Mesenteric fat pad (tissue), 1 donor: ENCODE results near the gene GRN. TPM values are rescaled to one million over a fixed set of nuclear protein-coding genes. Genes with fewer than 3 reads are reported as not detected.
A peak's percentile ranks its signal among the peaks of the same experiment; 100 is the strongest.

Source experiments
- DNase-seq: peaks from one replicate; pipeline ENCODE4 v3.0.0-alpha.2; 2020; ENCODE audit warnings: low spot score
- long read RNA-seq: library from polyadenylated mRNA; unstranded; transcript quantifications from one replicate; pipeline ENCODE4 v2.0.0, GENCODE V29; 2020
- total RNA-seq: library from RNA; stranded (reverse); fragmentation: NEBNext Ultra II Directional; extraction: Animal tissue kit (Norgen Biotek cat#: 25700); gene quantifications from one replicate; pipeline ENCODE4 v1.2.1, GENCODE V29; 2021
- donor health status: DM: yes; HTN: yes; CAD: no.

GRN gene
- total RNA-seq: 278 TPM
- long read RNA-seq, transcript GRN-201 (13 exons, 2,342 nt): major isoform, 519 of 921 reads
- long read RNA-seq, partial matches to known transcripts: 375 of 921 reads
- long read RNA-seq, other reads (novel, unspliced or antisense): 27 of 921 reads

DNA sequence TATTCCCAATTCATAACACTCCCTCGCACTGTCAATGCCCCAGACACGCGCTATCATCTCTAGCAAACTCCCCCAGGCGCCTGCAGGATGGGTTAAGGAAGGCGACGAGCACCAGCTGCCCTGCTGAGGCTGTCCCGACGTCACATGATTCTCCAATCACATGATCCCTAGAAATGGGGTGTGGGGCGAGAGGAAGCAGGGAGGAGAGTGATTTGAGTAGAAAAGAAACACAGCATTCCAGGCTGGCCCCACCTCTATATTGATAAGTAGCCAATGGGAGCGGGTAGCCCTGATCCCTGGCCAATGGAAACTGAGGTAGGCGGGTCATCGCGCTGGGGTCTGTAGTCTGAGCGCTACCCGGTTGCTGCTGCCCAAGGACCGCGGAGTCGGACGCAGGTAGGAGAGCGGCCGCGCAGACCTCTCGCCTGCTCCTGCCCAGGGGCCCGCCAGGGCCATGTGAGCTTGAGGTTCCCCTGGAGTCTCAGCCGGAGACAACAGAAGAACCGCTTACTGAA is at the start of gene GRN:
Gene GRN, plus strand, starts transcription at position 364 of the 515 bp plus-strand sequence. CDS start 3,863 bp downstream, outside the sequence.
- DNase-seq: peak; percentile 95

- DNase-seq: no peak
Observed at GRCh38 chr17:44297975-44298374, 47.1 kb upstream of the GRN start.

DNA sequence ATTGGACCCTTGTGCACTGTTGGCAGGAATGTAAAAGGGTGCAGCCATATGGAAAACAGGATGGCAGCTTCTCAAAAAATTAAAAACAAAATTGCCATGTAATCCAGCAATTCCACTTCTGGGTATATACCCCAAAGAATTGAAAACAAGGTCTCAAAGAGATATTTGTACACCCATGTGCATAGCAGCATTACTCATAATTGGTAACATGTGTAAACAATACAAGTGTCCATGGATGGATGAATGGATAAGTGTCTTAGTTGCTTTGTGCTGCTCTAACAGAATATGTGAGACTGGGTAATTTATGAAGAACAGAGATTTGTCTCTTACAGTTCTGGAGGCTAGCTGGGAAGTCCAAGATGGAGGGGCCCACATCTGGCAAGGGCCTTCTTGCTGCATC is 40.5 kb upstream of the GRN start:
- DNase-seq: no peak

DNA sequence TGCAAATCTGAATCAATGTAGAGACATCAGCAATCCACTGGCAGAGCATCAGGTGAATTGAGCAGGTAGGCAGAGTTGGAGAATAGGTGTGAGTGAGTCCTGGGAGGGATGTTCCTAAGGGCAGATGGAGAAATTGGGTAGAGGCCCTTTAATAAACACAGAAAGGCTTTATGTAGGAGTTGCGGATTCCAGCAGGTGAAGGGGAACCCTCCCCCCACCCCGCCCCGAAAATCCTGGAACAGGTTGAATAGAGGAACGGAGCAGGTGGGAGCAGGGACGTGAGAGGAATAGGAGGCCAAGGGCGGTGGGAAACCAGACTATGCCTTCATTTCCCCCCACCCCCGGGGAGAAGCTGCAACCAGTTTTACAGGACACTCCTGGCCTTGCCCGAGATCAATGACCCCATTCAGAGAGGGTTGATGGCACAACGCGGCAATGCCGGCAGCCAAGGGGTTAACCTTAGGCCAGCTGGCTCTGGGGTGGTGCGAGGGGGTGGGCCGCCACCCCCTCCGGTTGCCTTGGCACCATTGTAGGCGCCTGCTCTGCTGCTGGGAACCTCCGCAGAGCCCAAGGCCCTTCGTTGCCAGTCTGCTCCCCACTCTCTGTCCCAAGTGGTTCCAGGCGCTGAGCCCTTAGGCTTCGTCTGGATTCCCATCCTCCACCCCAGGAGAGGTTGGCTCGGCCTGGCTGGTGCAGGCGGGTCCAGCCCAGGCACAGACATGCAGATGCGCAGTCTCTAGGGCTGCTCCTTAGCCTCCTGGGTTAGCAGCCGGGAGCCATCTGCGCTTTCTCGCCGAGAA is 37.5 kb upstream of the GRN start:
- no peak for DNase-seq

DNA sequence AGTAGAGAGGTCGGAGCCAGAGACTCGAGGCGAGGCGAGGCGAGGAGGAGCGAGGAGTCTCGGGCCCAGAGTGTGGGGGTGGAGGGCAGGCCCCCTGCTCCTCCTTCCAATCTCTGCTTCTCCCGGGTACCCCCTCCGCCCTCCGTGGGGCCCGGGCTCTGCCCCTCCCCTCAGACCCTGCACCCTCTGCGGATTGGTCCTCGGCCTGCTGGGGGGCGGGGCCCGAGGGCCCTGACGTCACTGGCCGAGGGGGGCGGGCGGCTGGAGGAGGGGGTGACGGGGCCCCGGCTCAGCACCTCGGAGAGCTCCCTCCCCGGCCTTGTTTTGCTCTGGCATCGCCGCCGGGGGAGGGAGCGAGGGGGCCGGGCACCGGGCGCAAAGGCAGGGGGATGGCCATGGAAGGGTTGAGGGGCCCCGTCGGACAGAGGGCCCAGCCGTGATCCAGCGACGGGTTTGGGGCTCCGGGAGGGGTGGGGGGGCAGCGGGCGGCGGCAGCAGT is 36.7 kb upstream of the GRN start, which contains the start of gene RUNDC3A:
Gene RUNDC3A, plus strand, starts transcription at position 282 of the 499 bp plus-strand sequence. CDS start 232 bp downstream, outside the sequence.
- peak; percentile 93 for DNase-seq

GRCh38 chr17:44308865-44309264 is 36.2 kb upstream of the GRN start:
- no peak for DNase-seq

GRCh38 chr17:44309472-44309871 is 35.6 kb upstream of the GRN start:
- no peak for DNase-seq

GRCh38 chr17:44310188-44310587 is 34.9 kb upstream of the GRN start:
- no peak for DNase-seq

GRCh38 chr17:44310609-44311376 is 34.3 kb upstream of the GRN start:
- DNase-seq: no peak

DNA sequence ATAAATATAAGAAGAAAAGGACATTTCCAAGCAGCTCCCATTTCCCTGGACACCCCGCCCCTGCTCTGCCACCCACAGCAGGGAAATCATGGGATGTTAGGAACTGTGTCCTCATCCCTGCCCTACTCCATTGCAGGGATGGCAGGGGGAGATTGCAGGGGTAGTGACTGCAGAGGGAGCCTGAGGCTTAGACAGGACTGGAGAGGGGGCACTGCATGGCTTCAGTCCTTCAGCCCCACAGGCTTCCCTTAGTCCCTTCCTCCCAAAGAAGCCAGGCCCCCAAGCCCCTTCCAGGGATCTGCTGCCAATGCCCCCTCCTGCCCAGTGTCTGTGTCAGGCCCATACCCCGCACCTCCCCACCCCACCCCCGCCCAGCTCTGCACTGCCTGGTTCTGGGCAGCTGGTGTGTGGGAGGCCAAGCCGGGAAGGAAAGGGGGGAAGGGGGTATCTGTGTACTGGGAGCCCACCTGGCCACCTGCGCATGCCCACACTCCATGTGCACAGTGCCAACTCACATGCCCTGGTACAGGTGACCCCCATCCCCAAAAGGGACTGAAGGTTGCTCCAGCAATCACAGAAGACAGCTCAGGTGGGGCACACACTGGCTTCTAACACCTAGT is 33.4 kb upstream of the GRN start:
- DNase-seq: no peak

DNA sequence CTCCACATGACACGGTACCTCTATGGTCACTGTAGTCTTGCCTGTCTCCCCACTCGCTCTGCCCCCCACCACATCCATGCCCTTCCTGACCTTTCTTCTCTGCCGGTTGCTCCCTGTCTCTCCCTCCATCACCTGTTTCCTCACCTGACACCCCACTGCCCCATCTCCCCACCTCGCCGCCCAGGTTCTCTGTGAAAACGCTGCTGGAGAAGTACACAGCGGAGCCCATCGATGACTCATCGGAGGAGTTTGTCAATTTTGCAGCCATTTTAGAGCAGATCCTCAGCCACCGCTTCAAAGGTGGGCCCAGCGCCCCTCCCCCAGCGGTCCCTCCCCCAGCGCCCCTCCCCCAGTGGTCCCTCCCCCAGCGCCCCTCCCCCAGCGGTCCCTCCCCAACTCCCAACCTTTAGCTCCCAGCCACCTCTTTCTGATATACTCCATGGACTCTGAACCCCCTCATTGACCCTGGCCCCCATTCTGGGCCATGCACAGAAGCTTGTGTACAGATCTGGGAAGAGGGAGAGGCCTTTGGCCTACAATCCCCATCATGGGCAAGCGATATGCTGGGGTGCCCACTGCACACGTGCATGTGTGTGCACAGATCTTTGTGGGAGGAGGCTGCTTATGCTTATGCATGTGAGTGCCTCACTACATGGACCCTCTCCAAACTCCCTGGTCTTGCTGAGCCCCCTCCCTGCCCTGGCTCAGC is 32.6 kb upstream of the GRN start:
- no peak for DNase-seq

- DNase-seq: no peak
Observed at GRCh38 chr17:44314031-44314430, 31.1 kb upstream of the GRN start.

GRCh38 chr17:44314524-44314868 is 30.6 kb upstream of the GRN start:
- DNase-seq: no peak

DNA sequence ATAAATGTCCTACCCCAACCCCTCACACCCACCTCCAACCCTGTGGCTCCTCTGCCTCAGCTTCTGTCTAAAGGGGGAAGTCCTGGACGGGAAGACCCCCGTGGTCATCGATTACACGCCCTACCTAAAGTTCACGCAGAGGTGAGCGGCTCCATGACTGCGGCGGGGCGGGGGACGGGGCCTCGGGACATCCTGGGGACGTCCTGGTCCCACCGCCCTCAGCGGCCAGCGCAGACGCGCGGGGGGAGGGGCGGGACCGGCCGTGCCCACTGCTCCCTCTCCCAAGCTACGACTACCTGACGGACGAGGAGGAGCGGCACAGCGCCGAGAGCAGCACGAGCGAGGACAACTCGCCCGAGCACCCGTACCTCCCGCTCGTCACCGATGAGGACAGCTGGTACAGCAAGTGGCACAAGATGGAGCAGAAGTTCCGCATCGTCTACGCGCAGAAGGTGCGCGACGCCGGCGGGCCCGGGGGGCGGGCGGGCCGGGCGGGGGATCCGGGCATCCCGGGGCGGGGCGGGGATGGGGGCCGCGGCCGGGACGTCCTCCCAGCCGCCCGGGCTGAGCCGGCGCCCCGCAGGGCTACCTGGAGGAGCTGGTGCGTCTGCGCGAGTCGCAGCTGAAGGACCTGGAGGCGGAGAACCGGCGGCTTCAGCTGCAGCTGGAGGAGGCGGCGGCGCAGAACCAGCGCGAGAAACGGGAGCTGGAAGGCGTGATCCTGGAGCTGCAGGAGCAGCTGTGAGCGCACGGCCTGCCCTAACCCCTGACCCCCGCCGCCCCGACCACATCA is 30.0 kb upstream of the GRN start:
- no peak for DNase-seq

GRCh38 chr17:44315760-44316731 is 29.1 kb upstream of the GRN start:
- no peak for DNase-seq

DNA sequence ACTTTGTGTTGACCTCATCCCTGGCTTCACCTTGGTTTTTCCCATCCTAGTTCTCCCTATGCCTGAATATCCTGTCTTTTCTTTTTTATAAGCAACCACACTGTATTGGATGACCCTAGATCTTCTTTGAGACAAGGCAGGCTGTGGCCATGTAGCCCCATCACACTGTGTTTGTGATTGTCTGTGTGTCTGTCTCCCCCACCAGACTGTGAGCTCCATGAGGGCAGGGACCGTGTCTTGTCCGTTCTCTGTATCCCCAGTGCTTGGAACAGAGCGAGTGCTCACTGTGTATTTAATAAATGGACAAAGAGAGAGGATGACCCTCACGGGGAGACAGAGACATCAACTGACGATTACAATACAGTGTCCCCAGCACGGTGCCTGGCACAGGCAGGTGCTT is 27.6 kb upstream of the GRN start:
- no peak for DNase-seq

- no peak for DNase-seq
Observed at GRCh38 chr17:44318077-44318892, 26.8 kb upstream of the GRN start.

DNA sequence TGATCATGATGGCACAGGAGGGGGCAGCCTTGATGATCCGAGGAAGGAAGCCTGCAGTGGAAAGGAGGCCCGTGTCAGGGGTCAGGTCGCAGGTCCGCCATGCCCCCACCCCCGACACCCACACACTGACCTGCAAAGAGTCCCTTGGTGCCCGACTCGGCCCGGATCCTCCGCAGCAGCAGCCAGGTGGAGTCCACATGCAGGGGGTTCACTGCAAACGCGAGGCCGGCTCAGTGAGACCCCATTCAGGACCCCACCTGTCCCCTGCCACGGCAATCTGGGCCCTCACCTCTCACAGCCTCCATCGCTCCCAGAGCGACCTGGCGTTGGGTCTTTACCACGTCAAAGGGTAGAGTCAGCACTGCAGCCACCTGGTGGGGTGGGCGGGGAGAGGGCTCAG is 25.0 kb upstream of the GRN start:
- DNase-seq: no peak
